Upper lobe of left lung (tissue), 4 donors: ENCODE data around the gene CEP128.

Experiments
- POLR2A ChIP-seq, 4 donors: fragments of 450-650 bp; IDR thresholded peaks; one replicate each; pipeline ENCODE4 v1.5.1; 2016 to 2017; ENCODE audit warnings: antibody characterized with exemption in 4 of 4, mild to moderate bottlenecking in 2 of 4
- TF ChIP-seq, protein P1 (sequence below), 6 experiments: fragments of 450-650 bp in 4 of 6; fragments of 200-600 bp in 2 of 6; sonication (generic) in 2 of 6; IDR thresholded peaks; one replicate each; pipeline ENCODE4 v1.5.1; 2016 to 2019; ENCODE audit warnings: antibody characterized with exemption in 6 of 6

DNA sequence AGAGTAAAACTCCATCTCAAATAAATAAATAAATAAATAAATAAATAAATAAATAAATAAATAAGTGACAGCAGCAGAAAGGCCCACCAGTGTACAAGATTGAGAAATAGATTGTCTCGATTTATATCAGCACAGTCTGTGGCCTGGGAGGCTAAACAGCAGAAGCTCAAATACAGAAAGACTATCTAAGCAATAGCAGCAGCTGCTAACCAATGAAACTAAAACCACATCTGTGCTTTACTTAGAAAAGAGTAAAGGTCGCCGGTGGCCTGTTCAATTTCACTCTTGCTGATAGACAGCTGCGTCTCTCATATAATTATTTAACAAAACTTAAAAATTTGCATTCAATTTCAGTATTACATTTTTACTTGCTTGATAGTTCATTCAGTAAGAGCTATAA, 325.7 kb downstream of the CEP128 start:
- TF ChIP-seq, protein P1, sequence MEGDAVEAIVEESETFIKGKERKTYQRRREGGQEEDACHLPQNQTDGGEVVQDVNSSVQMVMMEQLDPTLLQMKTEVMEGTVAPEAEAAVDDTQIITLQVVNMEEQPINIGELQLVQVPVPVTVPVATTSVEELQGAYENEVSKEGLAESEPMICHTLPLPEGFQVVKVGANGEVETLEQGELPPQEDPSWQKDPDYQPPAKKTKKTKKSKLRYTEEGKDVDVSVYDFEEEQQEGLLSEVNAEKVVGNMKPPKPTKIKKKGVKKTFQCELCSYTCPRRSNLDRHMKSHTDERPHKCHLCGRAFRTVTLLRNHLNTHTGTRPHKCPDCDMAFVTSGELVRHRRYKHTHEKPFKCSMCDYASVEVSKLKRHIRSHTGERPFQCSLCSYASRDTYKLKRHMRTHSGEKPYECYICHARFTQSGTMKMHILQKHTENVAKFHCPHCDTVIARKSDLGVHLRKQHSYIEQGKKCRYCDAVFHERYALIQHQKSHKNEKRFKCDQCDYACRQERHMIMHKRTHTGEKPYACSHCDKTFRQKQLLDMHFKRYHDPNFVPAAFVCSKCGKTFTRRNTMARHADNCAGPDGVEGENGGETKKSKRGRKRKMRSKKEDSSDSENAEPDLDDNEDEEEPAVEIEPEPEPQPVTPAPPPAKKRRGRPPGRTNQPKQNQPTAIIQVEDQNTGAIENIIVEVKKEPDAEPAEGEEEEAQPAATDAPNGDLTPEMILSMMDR (IDR thresholded peaks at IDR 0.05), result no peak
- no peak for TF ChIP-seq POLR2A (IDR thresholded peaks at IDR 0.05)
